HEK293T (cell line): Measurements from ENCODE around the gene C1QBP.
"Not testable (repeated sequence)": the region's sequence is repeated elsewhere in the genome, so short reads cannot be mapped to it uniquely, and the experiment has no call there.

Experiments
- BHLHE40 ChIP-seq: fragments of 450-650 bp; IDR thresholded peaks from 2 replicates; pipeline ENCODE4 v1.6.1; 2016; ENCODE audit warnings: mild to moderate bottlenecking, moderate library complexity, borderline replicate concordance
- ELF4 ChIP-seq: fragments of 450-650 bp; IDR thresholded peaks from 2 replicates; pipeline ENCODE4 v1.6.1; 2017; ENCODE audit warnings: antibody characterized with exemption
- FOXA1 ChIP-seq: fragments of 450-650 bp; IDR thresholded peaks from 2 replicates; pipeline ENCODE4 v1.6.1; 2016; ENCODE audit warnings: mild to moderate bottlenecking
- FOXK2 ChIP-seq: fragments of 450-650 bp; IDR thresholded peaks from 2 replicates; pipeline ENCODE4 v1.6.1; 2016; ENCODE audit warnings: mild to moderate bottlenecking
- FOXM1 ChIP-seq: fragments of 450-650 bp; IDR thresholded peaks from 2 replicates; pipeline ENCODE4 v1.6.1; 2017; ENCODE audit warnings: mild to moderate bottlenecking, borderline replicate concordance
- HDGF ChIP-seq: fragments of 450-650 bp; IDR thresholded peaks from 2 replicates; pipeline ENCODE4 v1.6.1; 2017; ENCODE audit warnings: antibody characterized with exemption, borderline replicate concordance
- LEF1 ChIP-seq: fragments of 450-650 bp; IDR thresholded peaks from 2 replicates; pipeline ENCODE4 v1.6.1; 2017; ENCODE audit warnings: mild to moderate bottlenecking, borderline replicate concordance
- NFRKB ChIP-seq: fragments of 450-650 bp; IDR thresholded peaks from 2 replicates; pipeline ENCODE4 v1.6.1; 2016; ENCODE audit warnings: mild to moderate bottlenecking, moderate library complexity
- SP1 ChIP-seq: fragments of 450-650 bp; IDR thresholded peaks from 2 replicates; pipeline ENCODE4 v1.6.1; 2017
- SUZ12 ChIP-seq: fragments of 450-650 bp; IDR thresholded peaks from 2 replicates; pipeline ENCODE4 v1.6.1; 2016; ENCODE audit warnings: mild to moderate bottlenecking
- TARDBP ChIP-seq: fragments of 450-650 bp; IDR thresholded peaks from 2 replicates; pipeline ENCODE4 v1.6.1; 2016
- ZNF384 ChIP-seq: fragments of 450-650 bp; IDR thresholded peaks from 2 replicates; pipeline ENCODE4 v1.6.1; 2016
- TF ChIP-seq, protein P1 (sequence below): fragments of 450-650 bp; IDR thresholded peaks from 2 replicates; pipeline ENCODE4 v1.6.1; 2016

GRCh38 chr17:5435781-5436315 lies 3.1 kb downstream of the C1QBP start:
- not testable (repeated sequence) for TF ChIP-seq BHLHE40, SP1, FOXK2, ELF4, FOXM1, HDGF, FOXA1, ZNF384, LEF1, SUZ12, TARDBP, NFRKB
- TF ChIP-seq, protein P1, sequence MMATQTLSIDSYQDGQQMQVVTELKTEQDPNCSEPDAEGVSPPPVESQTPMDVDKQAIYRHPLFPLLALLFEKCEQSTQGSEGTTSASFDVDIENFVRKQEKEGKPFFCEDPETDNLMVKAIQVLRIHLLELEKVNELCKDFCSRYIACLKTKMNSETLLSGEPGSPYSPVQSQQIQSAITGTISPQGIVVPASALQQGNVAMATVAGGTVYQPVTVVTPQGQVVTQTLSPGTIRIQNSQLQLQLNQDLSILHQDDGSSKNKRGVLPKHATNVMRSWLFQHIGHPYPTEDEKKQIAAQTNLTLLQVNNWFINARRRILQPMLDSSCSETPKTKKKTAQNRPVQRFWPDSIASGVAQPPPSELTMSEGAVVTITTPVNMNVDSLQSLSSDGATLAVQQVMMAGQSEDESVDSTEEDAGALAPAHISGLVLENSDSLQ: not testable (repeated sequence)
